Keratinocyte (primary cell): ENCODE results near the gene ZNF280D. TPM values are rescaled to one million over a fixed set of nuclear protein-coding genes. Genes with fewer than 3 reads are reported as not detected.
A peak's percentile ranks its signal among the peaks of the same experiment; 100 is the strongest.

Experiments
- DNase-seq: peaks from one replicate; pipeline ENCODE4 v3.0.0-alpha.2; 2011; ENCODE audit warnings: low read depth, missing footprints, low spot score
- FAIRE-seq: peaks from 2 replicates; lab custom pipeline; 2011; peaks lifted over from hg19 to GRCh38; lab: Jason Lieb, UNC
- H2AFZ ChIP-seq: 2 replicates; pipeline ENCODE4 v1.6.0; 2012; ENCODE audit warnings: low read length, control low read depth, inconsistent platforms; ENCODE audit not compliant: control insufficient read depth
- H3K27ac ChIP-seq: 2 replicates; pipeline ENCODE4 v1.5.1; 2011; ENCODE audit warnings: low read length; ENCODE audit not compliant: control insufficient read depth, insufficient read depth
- H3K27me3 ChIP-seq: 3 replicates; pipeline ENCODE4 v1.6.0; 2011; ENCODE audit warnings: low read length; ENCODE audit not compliant: control insufficient read depth, insufficient read depth; ENCODE audit errors: extremely low read depth
- H3K36me3 ChIP-seq, 2 experiments: 2 replicates in 1 of 2; 3 replicates in 1 of 2; pipeline ENCODE4 v1.5.1; 2011; ENCODE audit warnings: low read length in 2 of 2, mild to moderate bottlenecking in 1 of 2; ENCODE audit not compliant: control insufficient read depth in 2 of 2, insufficient read depth in 2 of 2; ENCODE audit errors: extremely low read depth in 1 of 2
- H3K4me1 ChIP-seq: 3 replicates; pipeline ENCODE4 v1.5.1; 2011; ENCODE audit warnings: low read length; ENCODE audit not compliant: control insufficient read depth, insufficient read depth; ENCODE audit errors: extremely low read depth
- H3K4me2 ChIP-seq: 3 replicates; pipeline ENCODE4 v1.6.0; 2011; ENCODE audit warnings: low read depth, low read length; ENCODE audit not compliant: control insufficient read depth, insufficient read depth; ENCODE audit errors: extremely low read depth
- H3K4me3 ChIP-seq, 3 experiments: fragments of 200-600 bp in 1 of 3; sonication (generic) in 1 of 3; 2 replicates in 2 of 3; 3 replicates in 1 of 3; pipeline ENCODE4 v1.5.1; 2011 to 2016; ENCODE audit warnings: low read length in 3 of 3, mild to moderate bottlenecking in 3 of 3, control low read depth in 2 of 3, inconsistent platforms in 1 of 3, low read depth in 1 of 3, mixed read lengths in 1 of 3, mixed run types in 1 of 3, moderate library complexity in 1 of 3; ENCODE audit not compliant: control insufficient read depth in 2 of 3, insufficient read depth in 2 of 3; ENCODE audit errors: extremely low read depth in 1 of 3
- H3K79me2 ChIP-seq: 2 replicates; pipeline ENCODE4 v1.6.0; 2012; ENCODE audit warnings: low read length; ENCODE audit not compliant: control insufficient read depth, insufficient read depth
- H3K9ac ChIP-seq: 3 replicates; pipeline ENCODE4 v1.6.0; 2011; ENCODE audit warnings: low read length; ENCODE audit not compliant: control insufficient read depth, insufficient read depth; ENCODE audit errors: extremely low read depth
- H3K9me1 ChIP-seq: 3 replicates; pipeline ENCODE4 v1.6.0; 2011; ENCODE audit warnings: low read length; ENCODE audit not compliant: control insufficient read depth, insufficient read depth; ENCODE audit errors: extremely low read depth
- H3K9me3 ChIP-seq: 2 replicates; pipeline ENCODE4 v1.5.1; 2012; ENCODE audit warnings: low read depth, low read length; ENCODE audit not compliant: control insufficient read depth
- H4K20me1 ChIP-seq: 3 replicates; pipeline ENCODE4 v1.6.0; 2011; ENCODE audit warnings: low read length; ENCODE audit not compliant: control insufficient read depth, insufficient read depth; ENCODE audit errors: extremely low read depth
- CTCF ChIP-seq, 3 experiments: IDR thresholded peaks in 1 of 3; conservative IDR thresholded peaks in 1 of 3; optimal IDR thresholded peaks in 1 of 3; 2 replicates in 2 of 3; 3 replicates in 1 of 3; pipeline versions ENCODE3 to v1.5.1; 2011; ENCODE audit warnings: low read length in 3 of 3, mild to moderate bottlenecking in 3 of 3, moderate library complexity in 2 of 3, control low read depth in 1 of 3, inconsistent platforms in 1 of 3; ENCODE audit not compliant: insufficient read depth in 2 of 3; ENCODE audit errors: extremely low read depth in 1 of 3
- EZH2 ChIP-seq: IDR thresholded peaks from one replicate; pipeline ENCODE4 v1.6.1; 2012; ENCODE audit warnings: inconsistent platforms, mild to moderate bottlenecking, low read length, moderate library complexity
- dilution Hi-C: fragments of 300-500 bp; cut with MboI; formaldehyde crosslinking; loops from one replicate; pipeline ENCODE4 v1.7.0; 2020; ENCODE audit warnings: low sequenced_read_pairs; ENCODE audit not compliant: extremely low pct_ligation_motif_present
- polyA plus RNA-seq, 5 experiments: library from polyadenylated mRNA; depleted of rRNA in 3 of 5; stranded (reverse) in 3 of 5; stranded (forward) in 1 of 5; unstranded in 1 of 5; fragments of >200 nt; gene quantifications; 1 replicate in 1 of 5; 2 replicates in 3 of 5; 3 replicates in 1 of 5; pipeline versions ENCODE4 v1.2.1 to v1.2.3, GENCODE V29; 2011 to 2012; ENCODE audit warnings: missing spikeins in 2 of 5, low read depth in 1 of 5, low replicate concordance in 1 of 5

Gene ZNF280D
- polyA plus RNA-seq, 1 donor (not counting 4 experiments of a cell fraction or from before 2014, with no cell fraction given), result 8.7 TPM

DNA sequence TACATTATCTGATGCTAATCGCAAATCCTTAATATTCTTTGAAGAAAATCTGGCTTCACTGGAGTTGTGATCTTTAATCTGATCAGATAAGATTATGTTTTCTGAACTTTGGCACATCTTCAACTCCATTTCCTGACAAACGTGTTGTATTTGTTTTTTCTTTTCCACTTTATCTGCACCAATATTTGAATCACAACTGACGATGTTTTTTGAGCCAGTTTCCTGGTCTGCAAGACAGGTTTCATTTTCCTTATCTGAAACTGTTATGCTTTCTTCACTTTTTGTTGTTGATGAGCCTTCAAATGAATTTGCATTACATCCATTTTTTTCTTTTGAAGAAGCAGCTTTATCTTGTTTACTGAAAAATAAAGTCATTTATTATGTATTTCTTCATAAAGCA, 101.5 kb downstream of the ZNF280D start:
- H3K9me1 ChIP-seq, result no peaks in the 10 kb centered on the region
- no peaks in the 10 kb centered on the region for H3K9me3 ChIP-seq
- no peak for DNase-seq
- H3K27me3 ChIP-seq, result no peaks in the 10 kb centered on the region
- no peak overlapping the region for H3K4me3 ChIP-seq
- H2AFZ ChIP-seq, result peak overlapping the region; percentile 27
- no peak for TF ChIP-seq EZH2
- no peak for TF ChIP-seq CTCF (optimal IDR thresholded peaks at IDR 0.05 in 1 of 3, IDR thresholded peaks at IDR 0.05 in 1 of 3, conservative IDR thresholded peaks at IDR 0.05 in 1 of 3; ENCODE audit: extremely low read depth in 1 of 3, insufficient read depth in 2 of 3, low read length in 3 of 3)
- no peaks in the 10 kb centered on the region for H3K79me2 ChIP-seq
- H4K20me1 ChIP-seq, result no peaks in the 10 kb centered on the region
- no peak for FAIRE-seq
- H3K27ac ChIP-seq, result no peak overlapping the region
- dilution Hi-C loops, result no loop called here
- H3K4me2 ChIP-seq, result peak overlapping the region; percentile 25
- no peak overlapping the region for H3K9ac ChIP-seq
- no peaks in the 10 kb centered on the region for H3K4me1 ChIP-seq
- H3K36me3 ChIP-seq, result no peaks in the 10 kb centered on the region

GRCh38 chr15:56628893-56629532, 104.3 kb downstream of the ZNF280D start:
- Histone ChIP-seq H3K27ac (no peak overlapping the region), H3K79me2 (no peaks in the 10 kb centered on the region), H3K4me1 (no peaks in the 10 kb centered on the region), H3K9me3 (no peaks in the 10 kb centered on the region), H3K9ac (no peak overlapping the region), H3K27me3 (no peaks in the 10 kb centered on the region), H4K20me1 (no peaks in the 10 kb centered on the region), H2AFZ (no peak overlapping the region), H3K36me3 (no peaks in the 10 kb centered on the region), H3K4me2 (no peak overlapping the region), H3K4me3 (no peak overlapping the region), H3K9me1 (no peaks in the 10 kb centered on the region)
- DNase-seq (no peak), FAIRE-seq (no peak)
- dilution Hi-C loops, result no loop called here
- TF ChIP-seq CTCF (optimal IDR thresholded peaks at IDR 0.05 in 1 of 3, IDR thresholded peaks at IDR 0.05 in 1 of 3, conservative IDR thresholded peaks at IDR 0.05 in 1 of 3; ENCODE audit: extremely low read depth in 1 of 3, insufficient read depth in 2 of 3, low read length in 3 of 3), result no peak
- no peak for TF ChIP-seq EZH2
